NCI-H460 (cell line): ENCODE data around the gene NUMB. TPM values are rescaled to one million over a fixed set of nuclear protein-coding genes. Genes with fewer than 3 reads are reported as not detected.

Source experiments
- DNase-seq: peaks from one replicate; pipeline ENCODE4 v3.0.0-alpha.2; 2016; ENCODE audit warnings: low read depth; ENCODE audit errors: extremely low read depth
- total RNA-seq: library from RNA; depleted of rRNA; stranded (reverse); fragments of >200 nt; shearing (Covaris generic); gene quantifications from 2 replicates; pipeline ENCODE4 v1.2.3, GENCODE V29; 2014

NUMB gene
- total RNA-seq, 1 experiment from 2014 or later, result 34.4 TPM

GRCh38 chr14:73264080-73264884, 194.1 kb downstream of the NUMB start:
- no peak for DNase-seq

GRCh38 chr14:73263606-73264005, 194.7 kb downstream of the NUMB start:
- DNase-seq, result no peak

GRCh38 chr14:73262427-73263183, 195.7 kb downstream of the NUMB start:
- DNase-seq, result no peak

GRCh38 chr14:73261520-73262426, 196.6 kb downstream of the NUMB start:
- no peak for DNase-seq

DNA sequence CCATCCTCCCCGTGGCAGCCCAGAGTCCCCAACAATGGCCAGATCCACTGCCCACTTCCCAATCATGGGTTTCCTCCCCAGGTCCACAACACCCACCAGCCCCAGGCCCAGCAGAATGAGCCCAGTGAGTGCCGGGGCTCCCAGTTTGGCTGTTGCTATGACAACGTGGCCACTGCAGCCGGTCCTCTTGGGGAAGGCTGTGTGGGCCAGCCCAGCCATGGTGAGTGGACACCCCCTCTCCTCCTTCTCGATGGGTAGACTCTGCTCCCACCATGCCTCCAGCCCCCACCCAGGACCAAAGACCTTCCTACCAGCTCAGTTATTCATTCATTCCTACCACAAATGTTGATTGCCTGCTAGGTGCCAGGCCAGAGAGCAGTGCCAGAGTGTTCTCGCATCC, 197.3 kb downstream of the NUMB start:
- no peak for DNase-seq

- no peak for DNase-seq
Observed at GRCh38 chr14:73260574-73260973, 197.8 kb downstream of the NUMB start.

- no peak for DNase-seq
Observed at GRCh38 chr14:73259837-73260236, 198.5 kb downstream of the NUMB start.

DNA sequence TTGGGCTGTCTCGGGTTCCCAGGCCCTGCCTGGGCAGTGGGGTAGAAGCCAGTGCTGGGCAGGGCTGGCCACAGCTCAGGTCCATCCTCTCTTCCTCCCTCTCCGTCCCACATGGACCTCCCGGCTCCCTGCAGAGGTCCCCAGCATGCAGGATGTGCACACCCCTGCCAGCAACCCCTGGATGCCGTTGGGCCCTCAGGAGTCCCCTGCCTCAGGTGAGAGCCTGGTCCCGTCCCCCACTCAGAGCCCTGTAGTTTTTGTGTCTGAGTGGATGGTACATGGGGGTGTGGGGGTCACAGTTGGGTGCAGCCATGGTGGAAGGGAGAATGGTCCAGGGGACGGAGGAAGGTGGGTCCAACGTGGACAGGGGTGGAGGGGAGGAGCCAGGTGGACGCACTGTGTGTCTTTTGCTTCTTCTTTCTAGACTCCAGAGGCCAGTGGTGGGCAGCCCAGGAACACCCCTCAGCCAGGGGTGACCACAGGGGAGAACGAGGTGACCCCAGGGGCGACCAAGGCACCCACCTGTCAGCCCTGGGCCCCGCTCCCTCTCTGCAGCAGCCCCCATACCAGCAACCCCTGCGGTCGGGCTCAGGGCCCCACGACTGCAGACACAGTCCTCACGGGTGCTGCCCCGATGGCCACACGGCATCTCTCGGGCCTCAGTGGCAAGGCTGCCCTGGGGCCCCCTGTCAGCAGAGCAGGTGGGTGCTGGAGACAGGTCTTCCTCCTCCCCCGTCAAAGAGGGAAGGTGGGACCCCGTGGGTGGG, 199.3 kb downstream of the NUMB start:
- no peak for DNase-seq

- no peak for DNase-seq
Observed at GRCh38 chr14:73258076-73258475, 200.3 kb downstream of the NUMB start.

DNA sequence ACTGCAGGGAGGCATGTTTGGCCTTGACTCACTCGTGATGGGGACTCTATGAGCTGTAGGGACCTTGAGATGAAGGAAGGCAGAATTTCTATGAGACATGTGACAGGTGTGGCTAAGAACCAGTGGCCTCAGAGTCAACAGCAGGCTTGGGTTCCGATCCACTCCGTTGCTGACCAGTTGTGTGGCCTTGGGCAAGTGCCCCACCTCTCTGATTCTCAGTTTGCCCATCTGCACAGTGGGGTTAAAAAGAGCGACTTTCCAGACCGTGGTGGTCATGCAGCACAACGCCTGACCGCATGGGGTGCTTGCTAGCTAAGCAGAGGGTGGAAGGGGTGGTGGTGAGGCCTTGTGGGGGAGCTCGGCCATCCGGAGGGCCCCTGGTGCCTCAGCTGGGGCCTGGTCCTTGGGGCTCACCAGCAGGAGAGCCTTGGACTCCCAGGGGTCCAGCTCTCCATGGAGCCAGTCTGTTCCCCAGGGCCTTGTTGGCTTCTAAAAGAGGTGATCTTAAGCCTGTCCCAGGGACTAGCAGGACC, 202.6 kb downstream of the NUMB start:
- DNase-seq, result no peak

GRCh38 chr14:73255005-73255400, 203.3 kb downstream of the NUMB start:
- no peak for DNase-seq

DNA sequence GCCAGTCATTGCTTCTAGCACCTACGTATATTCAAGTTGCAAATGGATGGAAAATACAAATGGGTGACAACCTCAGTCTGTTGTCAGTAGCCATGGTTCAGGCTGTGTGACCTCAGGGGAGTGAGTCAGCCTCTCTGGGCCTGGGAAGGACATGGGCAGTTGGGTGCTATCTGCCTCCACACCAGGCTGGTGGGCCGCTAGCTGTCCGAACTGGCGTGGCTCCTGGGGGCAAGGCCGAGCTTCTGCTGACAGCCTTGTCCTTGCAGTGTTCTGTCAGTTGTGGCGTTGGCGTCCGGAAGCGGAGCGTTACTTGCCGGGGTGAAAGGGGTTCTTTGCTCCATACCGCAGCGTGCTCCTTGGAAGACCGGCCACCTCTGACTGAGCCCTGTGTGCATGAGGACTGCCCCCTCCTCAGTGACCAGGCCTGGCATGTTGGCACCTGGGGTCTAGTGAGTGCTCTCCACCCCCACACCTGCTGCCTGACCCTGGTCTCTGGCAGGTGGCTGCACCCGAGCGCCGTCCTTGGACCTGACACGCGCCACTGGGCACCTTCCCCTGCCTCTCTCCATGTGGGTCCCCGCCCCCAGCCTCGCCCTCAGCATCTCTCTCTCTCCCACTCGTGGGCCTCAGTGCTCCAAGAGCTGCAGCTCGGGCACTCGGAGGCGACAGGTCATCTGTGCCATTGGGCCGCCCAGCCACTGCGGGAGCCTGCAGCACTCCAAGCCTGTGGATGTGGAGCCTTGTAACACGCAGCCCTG, 203.9 kb downstream of the NUMB start:
- DNase-seq, result no peak

GRCh38 chr14:73253721-73254120, 204.6 kb downstream of the NUMB start:
- DNase-seq, result no peak

GRCh38 chr14:73253323-73253610, 205.1 kb downstream of the NUMB start:
- DNase-seq, result no peak

- DNase-seq, result no peak
Observed at GRCh38 chr14:73252491-73253322, 205.6 kb downstream of the NUMB start.

DNA sequence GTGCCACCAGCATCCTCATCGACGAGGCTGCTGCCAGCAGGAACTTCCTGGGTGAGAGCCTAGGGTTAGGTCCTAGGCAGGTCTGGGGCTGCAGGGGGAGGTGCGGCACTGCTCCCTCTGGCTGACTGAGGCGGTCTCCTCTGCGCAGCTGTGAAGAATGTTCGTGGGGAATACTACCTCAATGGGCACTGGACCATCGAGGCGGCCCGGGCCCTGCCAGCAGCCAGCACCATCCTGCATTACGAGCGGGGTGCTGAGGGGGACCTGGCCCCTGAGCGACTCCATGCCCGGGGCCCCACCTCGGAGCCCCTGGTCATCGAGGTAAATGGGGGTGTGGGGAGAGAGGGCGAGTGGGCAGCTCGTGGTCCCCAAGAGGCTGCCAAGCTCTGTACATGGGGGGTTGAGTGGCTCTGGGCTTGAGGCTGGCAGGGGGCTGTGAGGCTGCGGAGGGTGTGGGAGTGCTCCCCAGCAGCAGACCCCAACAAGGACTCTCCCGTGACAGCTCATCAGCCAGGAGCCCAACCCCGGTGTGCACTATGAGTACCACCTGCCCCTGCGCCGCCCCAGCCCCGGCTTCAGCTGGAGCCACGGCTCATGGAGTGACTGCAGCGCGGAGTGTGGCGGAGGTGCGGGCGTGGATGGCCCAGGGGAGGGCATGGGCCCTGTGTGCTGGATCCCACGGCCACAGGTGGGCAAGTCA, 206.7 kb downstream of the NUMB start:
- no peak for DNase-seq

DNA sequence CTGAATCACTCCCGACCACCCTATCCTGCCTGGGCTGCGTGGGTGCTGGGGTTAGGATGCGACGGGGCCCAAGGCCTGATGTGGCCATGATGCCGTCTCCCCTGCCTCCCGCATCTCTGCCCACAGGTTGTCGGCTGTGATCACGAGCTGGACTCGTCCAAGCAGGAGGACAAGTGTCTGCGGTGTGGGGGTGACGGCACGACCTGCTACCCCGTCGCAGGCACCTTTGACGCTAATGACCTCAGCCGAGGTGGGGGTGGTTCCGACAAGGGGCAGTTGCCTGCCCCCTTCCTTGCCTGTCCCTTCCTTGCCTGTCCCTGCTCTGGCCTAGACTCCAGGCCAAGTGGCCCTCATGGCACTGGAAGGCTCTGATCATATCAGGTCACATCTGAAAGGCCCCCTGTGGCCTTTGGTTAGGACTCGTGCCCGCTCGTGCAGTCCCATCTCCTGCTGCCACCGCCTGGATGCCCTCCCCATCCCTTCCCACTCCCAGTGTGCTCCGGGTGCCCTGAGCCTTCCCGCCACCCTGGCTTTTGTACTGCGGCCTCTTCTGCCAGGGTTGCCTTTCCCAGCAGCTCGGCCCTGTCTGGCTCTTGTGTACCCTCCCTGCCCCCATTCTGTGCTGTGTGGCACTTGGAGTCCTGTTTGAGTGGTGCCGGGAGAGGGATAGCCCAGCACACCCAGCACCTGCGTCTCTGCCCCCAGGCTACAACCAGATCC, 207.4 kb downstream of the NUMB start:
- no peak for DNase-seq
